ENCODE data around the gene TXLNG. TPM values are rescaled to one million over a fixed set of nuclear protein-coding genes. Genes with fewer than 3 reads are reported as not detected.

Gene TXLNG
- total and polyA plus RNA-seq, 2 of the 13 experiments (the other 11 are each of a cell fraction or from before 2014, with no cell fraction given): 13.1 to 15.5 TPM

- H3K4me2 ChIP-seq (ENCODE audit: low read depth, low read length): peak overlapping the region; percentile 53
- no peaks in the 10 kb centered on the region for H3K27me3 ChIP-seq (ENCODE audit: control insufficient read depth in 1 of 2, insufficient read depth in 2 of 2, low read length in 2 of 2)
- no peaks in the 10 kb centered on the region for H3K9me3 ChIP-seq (ENCODE audit: low read length)
- H3K36me3 ChIP-seq (replicated peaks in 1 of 2; ENCODE audit: control insufficient read depth in 1 of 2, insufficient read depth in 2 of 2, low read length in 2 of 2): peaks cover 0 to 13% of the 10 kb centered on the region in 2 experiments; a peak in 2 of 5 replicates
- no peak overlapping the region for H3K4me3 ChIP-seq (replicated peaks in 1 of 3; ENCODE audit: insufficient read depth in 1 of 3, low read depth in 2 of 3, low read length in 3 of 3)
- ChIA-PET POLR2A (interaction anchor here (2.0 to 4.9 kb wide), 3 partner anchors 25 to 33 kb away, joined by 6 to 28 read pairs (median 22); partner anchors contain the start of genes CTPS2 and SYAP1), CTCF (ENCODE audit: low intra/inter-chr PET ratio, low total read pairs) (no interaction called here)
- no peak overlapping the region for H3K27ac ChIP-seq (ENCODE audit: extremely low read length, insufficient read depth, low read length)
- intact Hi-C loops (cut with micrococcal nuclease; ENCODE audit: unreplicated experiment) (loop anchor here (1.0 kb wide), 1 partner anchor 25 kb away; no protein-coding TSS in a partner anchor), in situ Hi-C loops (cut with HindIII; ENCODE audit: extremely low pct_ligation_motif_present, low pct_unique_long_range_greater_than_20kb) (no loop called here)
- H3K9ac ChIP-seq (ENCODE audit: insufficient read depth, low read depth, low read length): no peak overlapping the region
- H2AFZ ChIP-seq (ENCODE audit: low read length): no peak overlapping the region
- 0% methylated on average over 1 of the region's 5 CpGs for WGBS (ENCODE audit: low lambda C conversion rate)
- TF ChIP-seq SMAD1 (CRISPR knock-in tag; IDR thresholded peaks at IDR 0.05; ENCODE audit: borderline replicate concordance, low read depth) (no peak), RFXAP (CRISPR knock-in tag; IDR thresholded peaks at IDR 0.05; ENCODE audit: borderline replicate concordance) (no peak), ELF3 (CRISPR knock-in tag; IDR thresholded peaks at IDR 0.05) (no peak), MIXL1 (CRISPR knock-in tag; IDR thresholded peaks at IDR 0.05) (no peak), NFKB2 (CRISPR knock-in tag; IDR thresholded peaks at IDR 0.05; ENCODE audit: borderline replicate concordance) (no peak), FUBP1 (CRISPR knock-in tag; IDR thresholded peaks at IDR 0.05; ENCODE audit: borderline replicate concordance) (no peak), PITX1 (CRISPR knock-in tag; IDR thresholded peaks at IDR 0.05) (no peak), ZZZ3 (CRISPR knock-in tag; IDR thresholded peaks at IDR 0.05; ENCODE audit: borderline replicate concordance) (no peak), ZNF503 (CRISPR knock-in tag; IDR thresholded peaks at IDR 0.05) (no peak), ZNF597 (CRISPR knock-in tag; IDR thresholded peaks at IDR 0.05) (no peak), NBN (conservative IDR thresholded peaks at IDR 0.05) (no peak), ZNF768 (CRISPR knock-in tag; IDR thresholded peaks at IDR 0.05) (no peak), MXI1 (IDR thresholded peaks at IDR 0.05; ENCODE audit: borderline replicate concordance, low read depth, low read length) (no peak), RXRA (CRISPR knock-in tag; IDR thresholded peaks at IDR 0.05) (no peak)
- TF ChIP-seq, protein P1, sequence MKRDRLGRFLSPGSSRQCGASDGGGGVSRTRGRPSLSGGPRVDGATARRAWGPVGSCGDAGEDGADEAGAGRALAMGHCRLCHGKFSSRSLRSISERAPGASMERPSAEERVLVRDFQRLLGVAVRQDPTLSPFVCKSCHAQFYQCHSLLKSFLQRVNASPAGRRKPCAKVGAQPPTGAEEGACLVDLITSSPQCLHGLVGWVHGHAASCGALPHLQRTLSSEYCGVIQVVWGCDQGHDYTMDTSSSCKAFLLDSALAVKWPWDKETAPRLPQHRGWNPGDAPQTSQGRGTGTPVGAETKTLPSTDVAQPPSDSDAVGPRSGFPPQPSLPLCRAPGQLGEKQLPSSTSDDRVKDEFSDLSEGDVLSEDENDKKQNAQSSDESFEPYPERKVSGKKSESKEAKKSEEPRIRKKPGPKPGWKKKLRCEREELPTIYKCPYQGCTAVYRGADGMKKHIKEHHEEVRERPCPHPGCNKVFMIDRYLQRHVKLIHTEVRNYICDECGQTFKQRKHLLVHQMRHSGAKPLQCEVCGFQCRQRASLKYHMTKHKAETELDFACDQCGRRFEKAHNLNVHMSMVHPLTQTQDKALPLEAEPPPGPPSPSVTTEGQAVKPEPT (CRISPR knock-in tag; IDR thresholded peaks at IDR 0.05; ENCODE audit: low read depth): no peak
- TF ChIP-seq, protein P2, sequence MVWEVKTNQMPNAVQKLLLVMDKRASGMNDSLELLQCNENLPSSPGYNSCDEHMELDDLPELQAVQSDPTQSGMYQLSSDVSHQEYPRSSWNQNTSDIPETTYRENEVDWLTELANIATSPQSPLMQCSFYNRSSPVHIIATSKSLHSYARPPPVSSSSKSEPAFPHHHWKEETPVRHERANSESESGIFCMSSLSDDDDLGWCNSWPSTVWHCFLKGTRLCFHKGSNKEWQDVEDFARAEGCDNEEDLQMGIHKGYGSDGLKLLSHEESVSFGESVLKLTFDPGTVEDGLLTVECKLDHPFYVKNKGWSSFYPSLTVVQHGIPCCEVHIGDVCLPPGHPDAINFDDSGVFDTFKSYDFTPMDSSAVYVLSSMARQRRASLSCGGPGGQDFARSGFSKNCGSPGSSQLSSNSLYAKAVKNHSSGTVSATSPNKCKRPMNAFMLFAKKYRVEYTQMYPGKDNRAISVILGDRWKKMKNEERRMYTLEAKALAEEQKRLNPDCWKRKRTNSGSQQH (CRISPR knock-in tag; IDR thresholded peaks at IDR 0.05; ENCODE audit: low read depth): no peak
- peak; percentile 74 for ATAC-seq
- DNase-seq (ENCODE audit: low spot score): no peak
- H3K79me2 ChIP-seq (ENCODE audit: insufficient read depth, low read length): no peaks in the 10 kb centered on the region
- FAIRE-seq: no peak
- BruUV-seq (replicated peaks): no TSS peak
- peaks cover 18% of the 10 kb centered on the region for H3K4me1 ChIP-seq (ENCODE audit: insufficient read depth, low read length)
- H4K20me1 ChIP-seq (ENCODE audit: insufficient read depth, low read length): peaks cover 5% of the 10 kb centered on the region; the same call in 1 of the 2 replicates
Measured at GRCh38 chrX:16745102-16745501, 41.2 kb upstream of the TXLNG start.
